Brain microvascular endothelial cell (primary cell): Measurements from ENCODE around the gene C11orf98.
"Not testable (repeated sequence)": the region's sequence is repeated elsewhere in the genome, so short reads cannot be mapped to it uniquely, and the experiment has no call there.

Experiments used
- DNase-seq: peaks from one replicate; pipeline ENCODE4 v3.0.0-alpha.2; 2020
- H3K27ac ChIP-seq: fragments of 250-450 bp; sonication (Bioruptor Pico); 2 replicates; pipeline ENCODE4 v1.5.1; 2020; ENCODE audit warnings: mild to moderate bottlenecking, moderate library complexity
- H3K27me3 ChIP-seq: fragments of 250-450 bp; sonication (Bioruptor Pico); replicated peaks from 2 replicates; pipeline ENCODE4 v1.5.1; 2020; ENCODE audit warnings: mild to moderate bottlenecking
- H3K36me3 ChIP-seq: fragments of 250-450 bp; sonication (Bioruptor Pico); replicated peaks from 2 replicates; pipeline ENCODE4 v1.5.1; 2020; ENCODE audit warnings: mild to moderate bottlenecking
- H3K4me3 ChIP-seq: 2 replicates; pipeline ENCODE4 v1.5.1; 2011; ENCODE audit warnings: low read depth, mild to moderate bottlenecking, control low read depth, low read length, moderate library complexity
- CTCF ChIP-seq: IDR thresholded peaks from 2 replicates; pipeline ENCODE4 v1.5.1; 2011; ENCODE audit warnings: low read depth, mild to moderate bottlenecking, moderate library complexity, low read length, control low read depth, inconsistent platforms; ENCODE audit errors: missing control alignments
- in situ Hi-C: cut with HindIII; loops from 2 replicates; pipeline ENCODE4 v1.10.0; 2017; ENCODE audit warnings: low sequenced_read_pairs, low pct_ligation_motif_present

C11orf98 gene

GRCh38 chr11:62632492-62632891, 32.5 kb downstream of the C11orf98 start:
- in situ Hi-C loops, result no loop called here
- Histone ChIP-seq H3K27me3 (no peaks in the 10 kb centered on the region), H3K27ac (no peak overlapping the region), H3K36me3 (peaks cover 83% of the 10 kb centered on the region), H3K4me3 (no peak overlapping the region)
- TF ChIP-seq CTCF, result no peak
- DNase-seq, result no peak

GRCh38 chr11:62627713-62628112, 37.3 kb downstream of the C11orf98 start:
- Histone ChIP-seq H3K27me3 (no peaks in the 10 kb centered on the region), H3K27ac (no peak overlapping the region), H3K36me3 (peaks cover 68% of the 10 kb centered on the region), H3K4me3 (no peak overlapping the region)
- no peak for DNase-seq
- peak; percentile 24 for TF ChIP-seq CTCF
- in situ Hi-C loops, result no loop called here

- Histone ChIP-seq H3K4me3 (no peak overlapping the region), H3K36me3 (peaks cover 24% of the 10 kb centered on the region), H3K27ac (peak overlapping the region; percentile 40), H3K27me3 (no peaks in the 10 kb centered on the region)
- no peak for DNase-seq
- TF ChIP-seq CTCF, result no peak
- in situ Hi-C loops, result no loop called here
These were observed 42.4 kb downstream of the C11orf98 start for GRCh38 chr11:62622476-62623089.

- DNase-seq, result peak; percentile 96
- Histone ChIP-seq H3K4me3 (peak within 1 kb of the TSS; percentile 78), H3K36me3 (peaks cover 23% of the 10 kb centered on the region), H3K27ac (peak within 1 kb of the TSS; percentile 40), H3K27me3 (no peaks in the 10 kb centered on the region)
- TF ChIP-seq CTCF, result peak; percentile 18
- in situ Hi-C loops, result no loop called here
These were observed 43.2 kb downstream of the C11orf98 start, which contains the start of gene B3GAT3 for GRCh38 chr11:62621567-62622470. B3GAT3 (minus strand) TSS chr11:62621986; CDS start chr11:62621947, 39 bp downstream.

GRCh38 chr11:62621027-62621566, 43.9 kb downstream of the C11orf98 start:
- no peak for DNase-seq
- Histone ChIP-seq H3K27ac (peak overlapping the region; percentile 40), H3K4me3 (peak overlapping the region; percentile 78), H3K27me3 (no peaks in the 10 kb centered on the region), H3K36me3 (peaks cover 23% of the 10 kb centered on the region)
- in situ Hi-C loops, result no loop called here
- no peak for TF ChIP-seq CTCF

GRCh38 chr11:62616957-62617356, 48.1 kb downstream of the C11orf98 start:
- H3K36me3 ChIP-seq, result peaks cover 12% of the 10 kb centered on the region
- H3K27ac ChIP-seq, H3K4me3 ChIP-seq, H3K27me3 ChIP-seq, DNase-seq, in situ Hi-C loops: not testable (repeated sequence)
